ENCODE data around the gene DPP6.

The DPP6 gene

DNA sequence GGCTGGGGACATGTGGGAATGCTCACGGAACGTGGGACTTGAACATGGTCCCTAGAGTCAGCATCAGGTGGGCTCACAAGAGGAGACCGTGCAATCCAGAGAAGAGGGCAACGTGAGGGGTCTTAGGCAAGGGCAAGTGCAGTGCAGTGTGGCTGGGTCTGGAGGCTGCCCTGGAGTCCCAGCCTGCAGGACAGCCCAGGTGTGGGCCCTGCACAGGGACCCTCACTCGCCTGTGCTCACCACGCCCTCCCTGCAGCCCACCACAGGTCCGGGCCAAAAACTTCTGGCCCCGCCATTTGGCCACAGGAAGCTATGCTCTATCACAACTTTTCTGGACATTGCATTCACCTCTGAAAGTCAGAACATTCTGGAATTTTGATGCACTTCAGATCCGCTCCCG lies 817.2 kb downstream of the DPP6 start:
- ChIA-PET POLR2A (no interaction called here), CTCF (no interaction called here)
- TF ChIP-seq, protein P1, sequence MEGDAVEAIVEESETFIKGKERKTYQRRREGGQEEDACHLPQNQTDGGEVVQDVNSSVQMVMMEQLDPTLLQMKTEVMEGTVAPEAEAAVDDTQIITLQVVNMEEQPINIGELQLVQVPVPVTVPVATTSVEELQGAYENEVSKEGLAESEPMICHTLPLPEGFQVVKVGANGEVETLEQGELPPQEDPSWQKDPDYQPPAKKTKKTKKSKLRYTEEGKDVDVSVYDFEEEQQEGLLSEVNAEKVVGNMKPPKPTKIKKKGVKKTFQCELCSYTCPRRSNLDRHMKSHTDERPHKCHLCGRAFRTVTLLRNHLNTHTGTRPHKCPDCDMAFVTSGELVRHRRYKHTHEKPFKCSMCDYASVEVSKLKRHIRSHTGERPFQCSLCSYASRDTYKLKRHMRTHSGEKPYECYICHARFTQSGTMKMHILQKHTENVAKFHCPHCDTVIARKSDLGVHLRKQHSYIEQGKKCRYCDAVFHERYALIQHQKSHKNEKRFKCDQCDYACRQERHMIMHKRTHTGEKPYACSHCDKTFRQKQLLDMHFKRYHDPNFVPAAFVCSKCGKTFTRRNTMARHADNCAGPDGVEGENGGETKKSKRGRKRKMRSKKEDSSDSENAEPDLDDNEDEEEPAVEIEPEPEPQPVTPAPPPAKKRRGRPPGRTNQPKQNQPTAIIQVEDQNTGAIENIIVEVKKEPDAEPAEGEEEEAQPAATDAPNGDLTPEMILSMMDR (IDR thresholded peaks at IDR 0.05; ENCODE audit: insufficient read depth, low read length, missing control alignments): no peak
- no peak for DNase-seq (ENCODE audit: low read depth, low spot score)
- no peak overlapping the region for H3K4me3 ChIP-seq (ENCODE audit: low read depth, low read length)

DNA sequence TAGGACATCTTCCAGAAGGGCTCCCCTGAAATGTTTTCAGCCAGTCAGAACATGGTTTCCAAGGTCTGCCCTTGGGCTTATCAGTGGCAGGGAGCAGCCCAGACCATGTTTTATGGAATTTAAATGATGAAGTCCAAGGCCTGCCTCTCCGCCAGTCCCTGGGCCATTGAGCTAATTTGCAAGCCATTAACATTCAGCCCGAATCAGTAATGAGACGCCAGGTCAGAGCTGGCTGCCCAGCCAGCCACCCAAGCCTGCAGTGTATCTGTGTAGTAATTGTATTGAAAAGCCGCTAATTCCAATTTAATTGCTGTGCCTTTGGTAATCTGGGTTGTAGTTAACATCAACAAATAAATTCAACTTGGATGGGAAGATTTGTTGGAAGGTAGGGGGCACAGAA lies 819.3 kb downstream of the DPP6 start:
- POLR2A ChIA-PET: no interaction called here
- CTCF ChIA-PET: no interaction called here
- H3K4me3 ChIP-seq (ENCODE audit: low read depth, low read length): no peak overlapping the region
- TF ChIP-seq, protein P1 (IDR thresholded peaks at IDR 0.05; ENCODE audit: insufficient read depth, low read length, missing control alignments): no peak
- no peak for DNase-seq (ENCODE audit: low read depth, low spot score)

DNA sequence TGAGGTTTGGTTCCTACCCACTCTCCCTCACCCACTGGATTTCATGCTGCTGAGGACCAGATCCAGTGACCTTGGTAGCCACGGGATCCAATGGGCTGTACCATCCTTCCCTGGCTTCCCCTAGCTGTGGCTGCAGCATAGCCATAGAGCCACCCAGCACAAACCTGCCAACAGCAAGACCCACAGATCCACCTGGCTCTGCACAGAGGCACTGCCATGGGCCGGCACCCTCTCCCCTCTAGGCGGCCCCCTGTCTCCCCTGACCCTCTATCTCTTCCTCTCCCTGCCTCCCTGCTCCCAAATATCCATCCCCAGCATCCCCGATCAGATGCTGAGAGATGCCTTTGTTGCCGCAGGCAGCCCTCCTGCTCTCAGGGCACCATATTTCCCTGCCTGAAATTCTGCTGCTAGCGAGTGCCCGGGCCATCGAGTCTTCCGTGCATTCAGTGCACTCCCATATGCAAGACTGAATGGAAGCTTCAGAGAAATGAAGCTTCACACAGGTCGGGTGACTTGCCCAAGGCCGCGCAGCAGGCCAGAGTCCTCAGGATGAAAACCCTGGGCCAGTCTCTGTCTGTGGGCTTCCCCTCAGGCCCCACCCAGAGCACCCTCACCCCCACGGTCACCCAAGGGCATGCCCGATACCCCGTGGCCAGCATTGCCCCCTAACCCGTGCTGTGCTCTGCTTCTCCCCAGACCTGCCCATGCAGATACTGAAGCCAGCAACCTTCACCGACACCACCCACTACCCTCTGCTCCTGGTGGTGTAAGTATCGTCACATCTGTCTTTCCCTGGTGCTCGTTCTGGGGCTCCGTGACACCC lies 819.9 kb downstream of the DPP6 start:
- TF ChIP-seq, protein P1 (IDR thresholded peaks at IDR 0.05; ENCODE audit: insufficient read depth, low read length, missing control alignments): no peak
- no peak overlapping the region for H3K4me3 ChIP-seq (ENCODE audit: low read depth, low read length)
- ChIA-PET POLR2A (no interaction called here), CTCF (no interaction called here)
- no peak for DNase-seq (ENCODE audit: low read depth, low spot score)

GRCh38 chr7:154872811-154873499 lies 820.8 kb downstream of the DPP6 start:
- DNase-seq (ENCODE audit: low read depth, low spot score): no peak
- H3K4me3 ChIP-seq (ENCODE audit: low read depth, low read length): no peak overlapping the region
- POLR2A ChIA-PET: no interaction called here
- CTCF ChIA-PET: no interaction called here
- TF ChIP-seq, protein P1 (IDR thresholded peaks at IDR 0.05; ENCODE audit: insufficient read depth, low read length, missing control alignments): no peak

GRCh38 chr7:154873500-154874121 lies 821.4 kb downstream of the DPP6 start:
- H3K4me3 ChIP-seq (ENCODE audit: low read depth, low read length): no peak overlapping the region
- ChIA-PET CTCF (no interaction called here), POLR2A (no interaction called here)
- TF ChIP-seq, protein P1 (IDR thresholded peaks at IDR 0.05; ENCODE audit: insufficient read depth, low read length, missing control alignments): no peak
- no peak for DNase-seq (ENCODE audit: low read depth, low spot score)

GRCh38 chr7:154874409-154875113 lies 822.4 kb downstream of the DPP6 start:
- TF ChIP-seq, protein P1 (IDR thresholded peaks at IDR 0.05; ENCODE audit: insufficient read depth, low read length, missing control alignments): no peak
- no peak overlapping the region for H3K4me3 ChIP-seq (ENCODE audit: low read depth, low read length)
- no peak for DNase-seq (ENCODE audit: low read depth, low spot score)
- ChIA-PET POLR2A (no interaction called here), CTCF (no interaction called here)
